GM18907 (cell line): Measurements from ENCODE around the gene PROSER3.
"Not testable (repeated sequence)": the region's sequence is repeated elsewhere in the genome, so short reads cannot be mapped to it uniquely, and the experiment has no call there.

Source experiments
- ATAC-seq: cut with Tn5 transposase; IDR thresholded peaks from one replicate; pipeline ENCODE4 v1.9.1; 2021; ENCODE audit warnings: mild to moderate bottlenecking, moderate library complexity; ENCODE audit not compliant: unreplicated experiment

The PROSER3 gene

DNA sequence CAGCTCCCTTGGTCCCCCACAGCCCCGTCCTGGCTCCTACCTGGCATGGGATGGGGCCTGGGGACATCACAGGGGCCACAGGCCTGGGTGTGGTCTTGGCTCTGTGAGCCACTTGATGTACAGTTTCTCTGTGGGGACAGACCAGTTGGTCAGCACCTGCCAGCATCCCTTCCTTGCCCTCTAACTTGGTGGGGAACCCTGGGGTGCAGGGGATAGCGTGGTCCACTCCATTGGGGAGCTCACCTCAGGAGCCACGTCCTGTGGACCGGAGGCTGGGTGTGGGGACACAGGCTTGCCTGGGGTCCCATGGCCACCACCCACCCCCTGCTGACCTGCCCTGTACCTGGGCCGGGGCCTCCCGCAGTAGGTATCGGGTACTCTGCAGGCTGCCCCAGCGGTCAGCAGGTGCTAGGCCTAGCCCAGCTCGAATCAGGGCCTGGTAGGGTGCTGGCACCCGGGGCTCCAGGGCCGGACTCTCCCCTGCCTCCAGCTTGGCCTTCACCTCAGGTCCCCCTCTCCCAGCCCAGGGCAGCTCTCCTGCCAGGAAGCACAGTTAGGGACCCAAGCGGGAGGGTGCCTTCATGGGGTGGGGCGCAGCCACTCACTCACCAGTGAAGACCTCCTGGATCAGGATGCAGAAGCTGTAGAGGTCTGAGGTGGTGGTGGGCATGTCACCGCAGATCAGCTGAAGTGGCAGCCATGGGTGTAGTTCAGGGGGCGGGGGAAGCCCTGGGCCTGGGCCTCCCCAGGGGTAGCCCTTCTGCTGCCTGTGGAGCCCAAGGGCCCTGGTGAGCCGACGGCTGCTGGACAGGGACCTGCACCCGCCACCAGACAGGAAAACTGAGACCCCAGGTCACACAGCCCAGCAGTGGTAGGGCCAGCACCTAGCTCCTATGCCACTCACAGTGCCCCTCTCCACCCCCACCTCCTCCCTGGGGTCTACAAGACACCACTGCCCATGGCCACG, 32.3 kb downstream of the PROSER3 start:
- no peak for ATAC-seq

DNA sequence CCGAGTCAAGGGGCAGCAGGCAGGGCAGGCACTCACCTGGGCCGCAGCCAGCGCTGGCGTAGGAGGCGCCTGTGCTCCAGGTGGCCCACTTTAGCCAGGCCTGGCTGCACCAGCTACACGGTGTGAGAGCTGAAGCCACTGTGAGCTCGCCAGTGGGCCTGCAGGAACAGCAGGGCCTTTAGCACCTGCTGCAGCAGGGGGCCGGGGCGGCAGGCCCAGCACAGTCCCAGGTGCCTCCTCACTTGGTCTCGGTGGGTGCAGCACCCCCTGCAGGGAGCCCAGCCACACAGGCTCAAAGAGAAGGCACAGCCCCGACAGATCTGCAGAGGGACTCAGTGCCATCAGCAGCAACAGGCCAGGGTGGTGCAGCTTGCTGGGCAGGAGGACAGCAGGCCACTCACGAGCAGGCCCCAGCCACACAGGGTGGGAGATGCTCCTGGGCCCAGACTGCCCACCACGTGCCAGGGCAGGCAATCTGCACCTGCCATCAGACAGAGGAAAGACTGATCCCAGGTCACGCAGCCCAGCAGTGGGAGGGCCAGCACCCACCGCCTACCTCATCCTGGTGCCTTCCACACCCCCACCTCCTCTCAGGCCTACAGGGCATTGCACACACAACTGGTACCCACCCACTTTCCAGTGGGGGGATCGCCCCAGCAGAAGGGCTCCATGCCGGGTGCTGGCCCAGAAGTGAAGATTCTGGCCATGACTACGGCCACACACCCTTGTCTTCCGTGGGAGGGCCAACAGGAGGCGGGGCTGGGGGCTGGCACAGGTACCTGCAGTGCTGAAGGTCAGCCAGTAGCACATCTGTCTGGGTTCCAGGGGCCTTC, 33.2 kb downstream of the PROSER3 start:
- no peak for ATAC-seq

DNA sequence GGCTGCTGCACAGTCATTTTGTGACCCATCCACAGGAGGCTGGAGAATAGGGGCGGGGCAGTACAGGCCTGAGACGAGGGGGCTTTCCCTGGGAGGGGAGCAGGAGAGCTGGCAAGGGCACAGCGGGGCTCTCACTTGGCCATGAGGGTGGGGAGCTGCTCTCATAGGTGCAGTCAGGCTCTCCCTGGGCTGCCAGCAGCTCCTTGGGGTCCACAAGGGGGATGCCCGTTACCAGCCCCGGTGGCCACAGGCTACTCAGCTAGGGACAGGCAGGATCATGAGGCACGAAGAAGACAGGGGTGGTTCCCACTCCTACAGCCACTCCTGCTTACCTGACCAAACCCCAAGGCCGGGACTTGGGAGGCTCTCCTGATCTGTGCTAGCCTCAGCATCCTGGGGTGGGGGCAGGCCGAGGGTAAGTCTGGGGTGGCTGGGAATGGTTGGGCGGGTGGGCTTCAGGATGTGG, 33.9 kb downstream of the PROSER3 start:
- no peak for ATAC-seq

DNA sequence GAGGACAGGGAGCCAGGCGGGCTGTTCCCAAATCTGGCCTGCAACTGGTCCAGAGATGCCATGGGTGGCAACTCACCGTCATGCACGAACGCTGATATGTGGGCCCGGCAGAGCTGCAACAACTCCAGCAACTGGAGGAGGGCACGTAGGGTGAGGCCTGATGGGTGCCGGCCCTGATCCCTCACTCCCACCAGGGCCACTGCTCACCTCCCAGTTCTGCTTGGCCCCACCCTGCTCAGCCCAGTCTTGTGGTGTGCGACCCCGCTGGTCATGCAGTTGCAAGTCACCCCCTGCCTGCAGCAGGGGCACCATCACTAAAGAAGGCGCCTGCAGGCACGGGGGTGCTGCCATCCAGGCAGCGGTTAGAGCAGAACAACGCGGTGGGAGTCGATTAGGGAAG, 34.3 kb downstream of the PROSER3 start:
- no peak for ATAC-seq

DNA sequence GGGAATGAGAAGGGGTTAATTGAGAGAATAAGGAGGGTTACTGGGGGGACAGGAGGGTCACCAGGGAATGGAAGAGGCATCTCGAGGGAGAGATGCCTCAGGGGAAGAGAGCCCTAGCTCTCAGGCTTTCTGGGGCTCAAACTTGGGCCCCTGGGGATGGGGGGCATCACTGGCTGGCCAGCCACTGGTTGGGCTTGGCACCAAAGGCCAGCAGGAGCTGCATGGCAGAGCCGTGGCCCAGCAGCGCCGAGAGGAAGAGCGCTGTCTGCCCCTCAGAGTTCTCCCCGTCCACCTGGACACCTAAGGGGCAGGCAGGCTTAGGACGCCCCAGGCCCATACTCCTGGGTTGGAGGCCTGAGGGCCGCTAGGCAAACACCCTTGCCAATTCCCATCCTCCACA, 34.9 kb downstream of the PROSER3 start:
- ATAC-seq = no peak

DNA sequence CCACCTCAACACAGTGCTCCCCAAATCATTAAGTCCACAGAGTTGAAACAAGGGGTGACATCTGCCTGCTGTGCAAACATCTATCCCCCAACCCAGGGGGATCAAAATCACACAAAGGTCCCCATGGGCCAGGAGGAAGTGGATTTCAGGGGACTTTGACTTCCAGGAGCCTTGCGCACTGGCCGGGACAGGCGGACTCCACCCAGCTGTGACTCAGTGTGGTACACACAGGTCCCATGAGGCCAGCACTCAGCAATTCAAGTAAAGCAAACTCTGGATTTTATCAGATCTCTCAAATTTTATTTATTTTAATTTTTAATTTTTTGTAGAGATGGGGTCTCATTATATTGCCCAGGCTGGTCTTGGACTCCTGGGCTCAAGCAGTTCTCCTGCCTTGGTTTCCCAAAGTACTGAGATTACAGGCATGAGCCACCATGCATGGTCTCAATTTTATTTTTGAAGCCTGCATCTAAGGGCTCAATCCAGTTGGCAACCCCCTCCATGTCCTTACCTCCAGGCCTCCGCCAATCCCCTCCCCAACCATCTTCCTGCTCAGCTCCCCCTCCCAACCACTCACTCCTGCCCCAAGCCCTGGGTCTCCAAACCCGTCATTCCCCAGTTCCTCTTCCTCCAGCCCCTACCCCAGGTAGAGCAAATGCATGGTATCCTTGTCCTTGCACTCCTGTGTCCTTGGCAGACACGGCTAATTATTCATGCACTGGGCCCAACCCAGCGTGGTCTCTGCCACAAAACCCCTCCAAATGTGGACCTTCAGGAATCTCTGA, 35.6 kb downstream of the PROSER3 start:
- ATAC-seq = no peak

DNA sequence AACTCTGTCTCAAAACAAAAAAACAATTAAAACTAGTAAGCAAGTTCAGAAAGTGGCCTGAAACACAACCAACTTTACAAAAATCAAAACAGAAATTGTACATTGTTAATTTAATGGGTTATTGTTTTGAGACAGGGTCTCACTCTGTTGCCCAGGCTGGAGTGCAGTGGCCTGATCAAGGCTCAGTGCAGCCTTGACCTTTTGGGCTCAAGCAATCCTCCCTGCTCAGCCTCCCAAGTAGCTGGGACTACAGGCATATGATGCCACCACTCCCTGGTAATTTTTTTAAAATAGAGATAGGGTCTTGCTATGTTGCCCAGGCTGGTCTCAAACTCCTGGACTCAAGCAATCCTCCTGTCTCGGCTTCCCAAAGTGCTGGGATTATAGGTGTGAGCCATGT, 37.6 kb downstream of the PROSER3 start:
- not testable (repeated sequence) for ATAC-seq

DNA sequence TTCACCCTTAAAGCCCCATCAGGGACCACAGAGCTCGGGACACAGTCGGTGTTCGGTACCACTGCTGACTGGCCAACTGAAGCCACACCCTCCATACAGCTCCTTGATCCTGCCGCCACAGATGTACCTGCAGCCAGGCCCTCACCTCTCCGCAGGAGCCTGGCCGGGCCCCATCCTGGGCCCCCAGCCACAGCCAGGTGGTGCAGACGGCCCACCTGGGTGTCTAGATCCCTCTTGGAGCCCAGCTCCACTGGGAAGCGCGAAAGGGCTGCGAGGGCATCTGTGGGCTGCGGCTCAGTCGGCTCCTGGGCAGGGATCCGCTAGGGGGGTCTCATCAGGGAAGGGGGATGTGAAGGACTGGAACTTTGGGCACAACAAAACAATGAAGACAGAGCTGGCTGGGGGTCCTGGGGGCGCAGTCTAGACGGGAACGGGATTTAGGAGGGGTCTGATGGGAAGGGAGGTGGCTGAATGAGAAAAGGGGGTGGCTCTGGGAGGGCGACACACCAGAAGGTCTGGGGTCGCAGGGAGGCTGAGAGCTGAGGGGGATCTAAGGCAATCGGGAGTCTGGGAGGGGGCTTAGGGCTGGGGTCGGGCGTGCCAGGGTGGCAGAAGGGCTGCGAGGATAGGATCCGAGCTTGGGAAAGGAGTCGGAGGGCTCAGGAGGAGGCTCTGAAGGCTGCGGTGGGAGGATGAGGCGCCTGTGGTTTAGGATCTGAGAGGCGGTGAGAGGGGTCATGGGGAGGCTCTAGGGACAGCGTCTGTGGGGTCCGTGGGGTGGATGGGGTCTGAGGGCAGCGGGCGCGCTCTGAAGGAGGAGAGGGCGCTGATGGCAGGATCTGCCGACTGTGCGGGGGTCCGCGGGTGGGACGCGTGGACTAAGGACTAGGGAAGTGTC, 38.9 kb downstream of the PROSER3 start:
- ATAC-seq = no peak

DNA sequence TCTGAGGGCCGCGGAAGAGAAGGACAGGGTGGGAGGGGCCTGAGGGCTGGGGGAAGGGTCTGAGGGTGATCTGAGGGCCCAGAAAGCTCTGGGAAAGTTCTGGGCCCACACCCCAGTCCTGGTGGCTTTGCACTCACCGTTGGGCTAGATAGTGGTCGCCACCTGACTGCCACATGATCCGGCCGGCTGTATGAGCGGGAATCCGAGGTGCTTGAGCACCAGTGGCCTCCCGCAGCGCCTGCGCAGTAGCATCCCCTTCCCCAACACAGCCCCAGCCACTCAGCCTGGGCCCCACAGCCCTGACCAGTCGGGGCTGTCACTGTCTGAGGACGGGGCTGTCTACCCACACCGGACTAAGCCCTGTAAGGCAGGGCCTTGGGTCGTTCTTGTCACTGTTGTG, 39.7 kb downstream of the PROSER3 start:
- no peak for ATAC-seq

DNA sequence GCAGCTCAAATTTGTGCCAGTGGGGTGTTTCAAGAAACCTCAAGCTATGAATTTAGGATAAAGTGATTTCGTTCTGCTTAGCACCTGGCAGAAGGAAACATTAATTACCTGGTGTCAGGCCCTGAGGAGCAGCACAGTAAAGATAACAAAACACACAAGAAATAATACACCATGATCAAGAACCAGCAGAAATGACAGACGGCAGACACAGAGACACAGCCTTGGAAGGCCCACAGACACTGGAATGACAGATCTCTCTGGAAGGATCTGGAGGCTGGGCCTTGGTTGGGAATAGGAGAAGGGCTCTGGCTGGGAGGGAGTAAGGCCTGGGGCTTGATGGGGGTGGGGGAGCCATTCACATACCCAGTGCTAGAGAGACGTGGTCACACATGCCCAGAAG, 43.9 kb downstream of the PROSER3 start:
- no peak for ATAC-seq

DNA sequence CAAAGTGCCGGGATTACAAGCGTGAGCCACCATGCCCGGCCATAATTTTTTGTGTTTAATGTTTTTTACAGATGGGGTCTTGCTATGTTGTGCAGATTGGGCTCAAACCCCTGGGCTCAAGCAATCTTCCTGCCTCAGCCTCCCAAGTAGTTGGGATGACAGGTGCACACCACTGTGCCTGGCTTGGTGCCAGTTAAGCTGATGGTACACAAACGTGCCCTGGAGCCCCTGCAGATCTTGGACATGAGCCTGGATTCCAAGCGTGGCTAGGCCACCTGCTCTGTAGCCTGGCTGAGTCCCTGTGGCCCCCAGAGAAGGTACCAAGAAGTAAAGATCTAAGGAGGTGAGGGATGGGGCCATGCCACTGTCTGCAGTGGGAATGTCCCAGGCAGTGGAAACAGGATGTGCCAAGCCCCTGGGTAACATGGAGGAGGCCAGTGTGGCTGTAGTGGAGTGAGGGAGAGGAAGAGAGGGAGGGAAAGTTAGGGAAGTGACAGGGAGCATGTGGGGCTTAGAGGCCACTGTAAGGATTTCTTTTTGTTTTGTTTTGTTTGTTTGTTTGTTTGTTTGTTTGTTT, 47.6 kb downstream of the PROSER3 start:
- ATAC-seq = no peak

DNA sequence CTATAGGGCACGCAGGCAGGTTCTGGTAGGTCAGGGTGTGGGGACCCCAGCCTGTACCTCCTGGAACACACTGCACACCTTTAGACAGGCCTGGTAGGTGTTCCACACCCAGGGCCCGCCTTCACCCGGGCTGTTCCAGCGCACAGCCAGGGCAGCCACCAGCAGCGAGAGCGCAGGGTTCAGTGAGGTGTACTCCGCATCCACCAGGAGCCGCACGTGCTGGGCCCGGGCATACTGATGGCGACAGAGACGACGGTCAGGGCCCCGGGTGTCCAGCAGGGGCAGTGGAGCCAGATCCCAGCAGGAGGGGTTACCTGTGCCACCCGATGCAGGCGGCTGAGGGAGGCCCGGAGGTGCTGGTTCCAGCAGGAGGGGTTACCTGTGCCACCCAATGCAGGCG, 48.6 kb downstream of the PROSER3 start:
- ATAC-seq = no peak

DNA sequence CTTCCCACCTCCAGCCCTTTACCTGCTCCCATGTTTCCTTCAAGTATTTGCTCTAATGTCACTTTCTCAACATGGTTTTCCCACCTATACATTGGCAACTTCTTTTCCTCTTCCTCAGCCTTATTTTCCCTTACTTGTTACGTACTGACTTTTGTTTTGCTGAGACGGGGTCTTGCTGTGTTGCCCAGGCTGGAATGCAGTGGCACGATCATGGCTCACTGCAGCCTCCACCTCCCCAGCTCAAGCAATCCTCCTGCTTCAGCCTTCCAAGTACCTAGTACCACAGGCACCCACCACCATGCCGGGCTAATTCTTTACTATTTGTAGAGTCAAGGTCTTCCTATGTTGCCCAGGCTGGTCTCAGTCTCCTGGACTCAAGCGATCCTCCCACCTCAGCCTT, 49.7 kb downstream of the PROSER3 start:
- ATAC-seq = no peak

DNA sequence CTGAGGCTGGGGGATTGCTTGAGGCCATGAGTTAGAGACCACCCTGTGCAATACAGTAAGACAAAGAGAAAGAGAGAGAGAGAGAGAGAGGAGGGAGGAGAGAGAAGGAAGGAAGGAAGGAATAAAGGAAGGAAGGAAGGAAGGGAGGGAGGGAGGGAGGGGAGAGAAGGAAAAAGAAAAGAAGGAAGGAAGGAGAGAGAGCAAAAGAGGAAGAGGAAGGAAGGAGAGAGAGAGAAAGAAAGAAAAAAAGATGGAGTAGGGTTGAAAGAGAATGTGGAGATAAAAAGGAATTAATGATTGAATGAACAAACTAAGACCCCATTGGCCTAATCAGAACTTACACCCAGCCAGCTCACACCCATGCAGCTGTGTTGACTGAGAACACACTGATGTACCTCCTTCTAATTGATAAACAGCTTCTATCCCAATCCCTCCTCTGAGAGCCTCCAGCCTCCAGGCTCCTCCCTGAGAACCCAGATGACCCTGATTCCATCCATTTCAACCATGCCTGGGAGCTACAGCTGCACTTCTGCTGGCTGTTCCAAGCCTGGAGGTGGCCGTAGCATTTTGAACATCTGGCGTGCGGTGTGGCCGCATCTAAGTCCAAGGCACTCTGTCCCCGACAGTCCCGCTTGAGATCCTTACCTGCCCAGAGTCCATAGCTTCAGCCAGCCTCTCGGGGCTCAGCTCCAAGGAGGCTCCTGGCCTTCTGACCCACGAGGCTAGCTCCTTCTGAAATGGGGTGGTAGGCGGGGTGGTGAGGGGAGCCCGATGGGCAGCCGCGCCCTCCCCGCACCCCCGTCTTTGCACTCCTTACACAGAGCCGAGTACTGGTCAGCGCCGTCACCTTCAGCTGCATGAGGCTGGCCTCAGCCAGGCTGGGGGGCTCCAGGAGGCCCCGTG, 53.6 kb downstream of the PROSER3 start:
- ATAC-seq = no peak

DNA sequence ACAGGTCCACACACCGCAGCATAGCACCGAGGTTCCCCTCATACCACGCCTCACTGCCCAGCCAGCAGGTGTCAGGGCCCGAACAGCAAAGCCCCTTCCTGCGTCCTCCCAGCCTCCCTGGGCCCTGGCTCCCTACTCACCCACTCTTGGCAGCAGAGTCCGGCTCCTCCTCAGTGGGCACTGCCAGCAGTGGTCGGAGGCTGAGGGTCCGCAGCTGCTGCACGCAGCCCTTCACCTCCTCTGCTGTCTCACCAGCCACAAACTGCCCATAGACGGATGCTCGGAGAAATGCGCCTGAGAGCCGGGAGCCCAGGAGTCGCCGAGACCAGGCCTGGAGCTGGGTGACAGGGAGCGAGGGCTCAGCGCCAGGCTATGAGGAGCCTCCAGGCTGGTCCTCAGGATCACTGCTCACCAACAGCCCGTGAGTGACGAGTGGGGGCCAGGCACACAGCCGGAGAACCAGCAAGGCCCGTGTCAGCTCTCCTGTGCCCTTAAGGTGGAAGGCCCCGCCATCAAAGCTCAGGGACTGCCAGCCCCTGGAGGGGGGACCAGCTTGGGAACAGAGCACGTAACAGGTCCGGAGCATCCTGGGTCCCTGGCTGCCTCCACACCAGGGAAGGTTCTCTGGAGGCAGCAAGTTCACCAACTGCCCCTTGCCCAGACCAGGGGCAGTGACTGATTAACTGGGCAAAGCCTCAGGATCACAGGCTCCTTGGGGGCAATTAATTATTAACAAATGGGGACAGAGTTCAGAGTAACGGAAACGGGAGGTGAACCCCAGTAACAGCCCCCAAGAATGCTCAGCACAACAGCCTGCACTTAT, 54.5 kb downstream of the PROSER3 start, which contains the start of gene PRODH2:
Gene PRODH2, minus strand, starts transcription at position 626 of the 823 bp plus-strand sequence. Its CDS starts 40 bp downstream, at position 586.
- ATAC-seq = no peak

DNA sequence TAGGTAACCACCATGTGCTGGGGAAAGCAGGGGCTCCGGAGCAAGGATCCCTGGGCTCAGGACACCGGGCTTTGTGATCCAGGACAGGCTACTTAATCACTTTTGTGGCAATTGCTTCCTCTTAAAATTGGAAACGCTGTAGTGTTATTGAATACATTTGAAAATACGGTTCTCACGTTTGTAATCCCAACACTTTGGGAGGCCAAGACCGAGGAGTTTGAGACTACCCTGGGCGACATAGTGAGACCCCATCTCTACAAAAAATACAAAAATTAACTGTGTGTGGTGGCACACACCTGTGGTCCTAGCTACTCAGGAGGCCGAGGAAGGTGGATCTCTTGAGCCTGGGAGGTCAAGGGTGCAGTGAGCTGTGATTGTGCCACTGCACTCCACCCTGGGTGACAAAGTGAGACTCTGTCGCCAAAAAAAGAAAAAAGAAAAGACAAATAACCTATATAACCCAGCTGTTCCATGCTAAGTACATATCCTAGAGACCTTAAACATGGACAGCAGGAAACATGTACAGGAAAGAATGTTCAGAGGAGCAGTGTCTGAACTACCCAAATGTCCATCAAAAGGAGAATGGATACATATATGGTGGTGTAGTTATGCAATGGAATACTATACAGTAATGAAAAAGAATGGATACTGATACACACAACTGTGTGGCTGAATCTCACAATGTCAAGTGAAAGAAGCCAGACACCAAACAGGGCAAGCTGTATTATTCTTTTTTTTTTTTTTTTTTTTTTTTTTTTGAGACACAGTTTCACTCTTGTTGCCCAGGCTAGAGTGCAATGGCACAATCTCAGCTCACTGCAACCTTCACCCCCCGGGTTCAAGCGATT, 55.3 kb downstream of the PROSER3 start:
- ATAC-seq = no peak

DNA sequence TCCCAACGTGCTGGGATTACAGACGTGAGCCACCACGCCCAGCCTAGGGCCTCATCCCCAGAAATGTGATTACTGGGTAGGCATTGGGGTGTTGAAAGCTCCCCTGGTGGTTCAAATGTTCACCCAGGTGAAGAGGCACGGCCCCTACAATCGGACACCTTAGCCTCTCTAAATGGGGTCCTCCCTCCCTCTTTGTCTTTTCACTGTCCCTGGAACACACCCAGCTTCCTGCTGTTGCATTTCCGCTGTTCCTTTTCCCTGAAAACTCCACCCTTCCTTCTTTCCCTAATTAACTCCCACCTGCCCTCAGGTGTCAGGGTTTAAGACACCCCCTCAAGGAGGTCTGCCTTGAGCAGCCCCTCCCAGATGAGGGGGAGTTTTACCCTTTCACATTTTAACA, 58.3 kb downstream of the PROSER3 start:
- no peak for ATAC-seq
